ENCODE measurements around the gene KCNK17.

KCNK17 gene

GRCh38 chr6:39335780-39336545, 21.7 kb upstream of the KCNK17 start:
- no peak for DNase-seq

- no peak for DNase-seq
Observed at GRCh38 chr6:39333644-39334438, 19.6 kb upstream of the KCNK17 start.

GRCh38 chr6:39330476-39330875, 16.3 kb upstream of the KCNK17 start:
- no peak for DNase-seq

- DNase-seq: no peak
Observed at GRCh38 chr6:39330057-39330456, 15.8 kb upstream of the KCNK17 start.

- DNase-seq: no peak
Observed at GRCh38 chr6:39328066-39328465, 13.8 kb upstream of the KCNK17 start.

- DNase-seq: no peak
Observed at GRCh38 chr6:39327507-39327906, 13.3 kb upstream of the KCNK17 start.

- no peak for DNase-seq
Observed at GRCh38 chr6:39322306-39322850, 8.2 kb upstream of the KCNK17 start, which contains the start of gene KCNK16. Gene KCNK16, minus strand, starts transcription at chr6:39322702. Its CDS starts 162 bp downstream, at chr6:39322540.

GRCh38 chr6:39321761-39322160, 7.5 kb upstream of the KCNK17 start:
- no peak for DNase-seq

GRCh38 chr6:39320363-39320984, 6.3 kb upstream of the KCNK17 start:
- DNase-seq: no peak

GRCh38 chr6:39319621-39320362, 5.6 kb upstream of the KCNK17 start:
- DNase-seq: no peak

- no peak for DNase-seq
Observed at GRCh38 chr6:39317256-39317655, 3.0 kb upstream of the KCNK17 start.

- DNase-seq: no peak
Observed at GRCh38 chr6:39313526-39314272, 520 bp downstream of the KCNK17 start.

- DNase-seq: no peak
Observed at GRCh38 chr6:39312912-39313525, 1.2 kb downstream of the KCNK17 start.

GRCh38 chr6:39310542-39310941, 3.7 kb downstream of the KCNK17 start:
- DNase-seq: no peak

- DNase-seq: peak; percentile 36
Observed at GRCh38 chr6:39309942-39310531, 4.2 kb downstream of the KCNK17 start.

GRCh38 chr6:39307462-39307861, 6.8 kb downstream of the KCNK17 start:
- no peak for DNase-seq

GRCh38 chr6:39304951-39305350, 9.3 kb downstream of the KCNK17 start:
- DNase-seq: no peak

GRCh38 chr6:39303425-39304153, 10.6 kb downstream of the KCNK17 start:
- no peak for DNase-seq

GRCh38 chr6:39302669-39303424, 11.4 kb downstream of the KCNK17 start:
- DNase-seq: peak; percentile 80
